GM19467 (cell line): ENCODE results near the gene MMP28.

Experiments used
- ATAC-seq: cut with Tn5 transposase; IDR thresholded peaks from one replicate; pipeline ENCODE4 v1.9.1; 2021; ENCODE audit warnings: mild to moderate bottlenecking, moderate library complexity; ENCODE audit not compliant: unreplicated experiment

MMP28 gene

DNA sequence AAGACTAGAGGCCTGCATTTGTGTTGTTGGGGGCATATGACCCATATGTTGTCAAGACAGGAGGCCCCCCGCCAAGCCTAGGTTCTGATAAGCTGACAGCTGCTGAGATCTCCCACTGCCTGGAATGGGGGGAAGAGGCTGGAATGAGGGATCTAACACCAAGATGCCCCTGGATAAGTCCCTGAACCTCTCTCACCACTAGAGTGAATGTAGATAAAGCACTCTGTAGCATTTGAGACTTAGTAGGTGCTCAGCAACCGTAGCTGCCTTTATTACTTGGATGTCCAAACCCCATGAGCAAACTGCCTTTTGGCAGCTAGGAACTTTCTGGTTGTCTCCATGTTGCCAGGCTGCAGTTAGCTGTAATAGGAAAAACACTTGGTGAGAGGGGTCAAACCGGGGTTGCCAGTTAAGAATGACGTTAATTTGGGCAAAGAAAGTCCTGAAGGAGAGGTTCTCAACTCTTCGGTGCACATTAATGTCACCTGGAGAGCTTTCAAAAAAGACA is 68.4 kb downstream of the MMP28 start:
- ATAC-seq: no peak

DNA sequence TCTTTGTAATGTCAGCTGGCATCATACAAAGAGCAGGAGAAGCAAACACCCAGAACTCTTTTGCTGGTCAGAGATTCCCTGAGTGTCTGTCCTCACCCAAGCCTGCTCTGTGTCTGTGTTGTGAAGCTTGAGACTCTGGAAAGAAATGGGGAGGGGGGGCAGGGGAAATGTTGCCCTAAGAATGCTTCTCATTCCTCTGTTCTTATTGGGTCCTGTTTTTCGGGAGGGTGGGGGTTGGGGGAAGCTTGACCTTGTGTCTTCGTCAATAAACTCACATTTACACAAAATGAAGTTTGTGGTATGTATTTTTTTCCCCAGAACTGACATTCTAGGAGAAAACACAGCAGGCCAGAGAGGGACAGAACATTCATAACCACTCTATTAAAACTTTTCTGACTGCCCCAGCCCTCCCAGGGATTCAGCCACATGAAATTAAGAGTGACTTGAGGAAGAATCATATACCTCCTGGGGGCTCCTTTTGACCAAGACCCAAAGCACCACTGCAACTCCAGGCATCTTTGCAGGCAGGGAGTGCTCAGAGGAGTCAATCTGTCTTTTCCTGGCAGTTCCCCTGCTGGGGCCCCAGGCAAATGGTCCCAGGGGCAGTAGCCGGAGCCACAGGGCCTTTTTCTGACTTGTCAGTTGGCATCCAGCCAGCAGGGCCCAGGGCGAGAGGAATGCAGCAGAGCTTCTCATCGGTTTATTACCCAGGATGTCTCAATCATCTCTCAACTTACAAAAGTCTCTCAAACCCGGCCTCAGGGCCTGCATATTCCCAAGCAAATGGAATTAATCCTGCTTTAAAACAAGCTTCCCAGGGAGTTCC is 69.1 kb downstream of the MMP28 start:
- ATAC-seq: no peak

- no peak for ATAC-seq
Measured at GRCh38 chr17:35725802-35726126, 69.7 kb downstream of the MMP28 start.

GRCh38 chr17:35725058-35725457 is 70.4 kb downstream of the MMP28 start:
- ATAC-seq: no peak

GRCh38 chr17:35723735-35724134 is 71.7 kb downstream of the MMP28 start:
- ATAC-seq: no peak

DNA sequence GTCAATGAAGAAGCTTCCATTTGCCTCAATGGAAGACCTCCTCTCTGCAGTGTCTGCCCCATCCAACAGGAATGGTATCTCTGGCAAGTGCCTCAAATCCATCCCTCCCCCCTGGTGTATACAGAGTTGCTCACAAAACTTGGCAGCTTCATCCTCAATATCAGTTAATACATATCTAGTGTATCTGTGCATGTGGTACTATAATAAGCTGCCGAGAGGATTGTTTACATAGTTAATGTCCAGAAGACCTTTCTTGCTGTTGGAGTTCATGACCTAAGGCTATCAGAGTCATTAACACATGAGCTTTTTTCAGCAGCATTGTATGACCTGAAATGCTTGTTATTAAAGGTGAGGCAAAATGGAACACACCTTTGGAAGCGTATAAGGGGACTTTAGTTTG is 78.0 kb downstream of the MMP28 start:
- ATAC-seq: no peak

DNA sequence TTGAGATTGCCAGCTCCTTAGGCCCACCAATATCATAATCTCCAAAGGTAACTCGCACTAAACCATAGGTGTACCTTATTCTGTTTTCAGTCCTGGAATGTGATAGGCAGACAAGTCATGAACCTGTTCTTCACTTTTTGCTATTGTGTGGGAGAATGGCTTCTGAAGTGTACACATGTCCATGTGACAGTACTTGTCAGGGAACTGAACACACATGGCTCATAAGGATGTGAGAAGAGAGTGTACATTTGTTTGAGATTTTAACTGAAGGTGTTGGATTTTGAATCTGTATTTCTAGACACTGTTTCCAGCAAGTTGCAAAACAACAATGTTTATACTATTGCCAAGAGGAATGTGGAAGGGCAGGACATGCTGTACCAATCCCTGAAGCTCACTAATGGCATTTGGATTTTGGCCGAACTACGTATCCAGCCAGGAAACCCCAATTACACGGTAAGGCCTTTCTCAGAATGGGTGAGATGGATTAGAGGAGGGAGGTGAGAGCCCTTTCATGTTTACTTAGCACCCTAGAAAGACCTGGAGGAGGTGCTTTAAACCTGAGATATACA is 78.5 kb downstream of the MMP28 start:
- no peak for ATAC-seq

GRCh38 chr17:35716173-35716572 is 79.3 kb downstream of the MMP28 start:
- no peak for ATAC-seq
